Suprapubic skin (tissue), 4 donors: ENCODE measurements around the gene UNC119. TPM values are rescaled to one million over a fixed set of nuclear protein-coding genes. Genes with fewer than 3 reads are reported as not detected.
"Not testable (repeated sequence)": the region's sequence is repeated elsewhere in the genome, so short reads cannot be mapped to it uniquely, and the experiment has no call there.

Source experiments
- DNase-seq, 2 donors: peaks; one replicate each; pipeline ENCODE4 v3.0.0-alpha.2; 2019; ENCODE audit warnings: low spot score in 2 of 2
- H3K27ac ChIP-seq: fragments of 200-600 bp; sonication (generic); one replicate; pipeline ENCODE4 v1.5.1; 2019
- H3K27me3 ChIP-seq: fragments of 200-600 bp; sonication (generic); one replicate; pipeline ENCODE4 v1.5.1; 2019
- H3K36me3 ChIP-seq: fragments of 200-600 bp; sonication (generic); one replicate; pipeline ENCODE4 v1.5.1; 2019
- H3K4me1 ChIP-seq: fragments of 200-600 bp; sonication (generic); one replicate; pipeline ENCODE4 v1.5.1; 2019
- H3K4me3 ChIP-seq: fragments of 200-600 bp; sonication (generic); one replicate; pipeline ENCODE4 v1.5.1; 2019; ENCODE audit warnings: mild to moderate bottlenecking
- H3K9me3 ChIP-seq: fragments of 200-600 bp; sonication (generic); one replicate; pipeline ENCODE4 v1.5.1; 2019
- CTCF ChIP-seq, 2 donors: fragments of 200-600 bp in 1 of 2; fragments of 450-650 bp in 1 of 2; sonication (generic) in 1 of 2; IDR thresholded peaks; one replicate each; pipeline ENCODE4 v1.5.1; 2016 to 2019; ENCODE audit warnings: antibody characterized with exemption in 2 of 2, mild to moderate bottlenecking in 1 of 2, moderate library complexity in 1 of 2
- EP300 ChIP-seq: sonication (generic); formaldehyde crosslinking; IDR thresholded peaks from one replicate; pipeline ENCODE4 v1.6.1; 2017; ENCODE audit warnings: antibody characterized with exemption
- POLR2A ChIP-seq, 2 donors: fragments of 450-650 bp; IDR thresholded peaks; one replicate each; pipeline ENCODE4 v1.6.1; 2017; ENCODE audit warnings: antibody characterized with exemption in 2 of 2, mild to moderate bottlenecking in 2 of 2, moderate library complexity in 2 of 2
- POLR2AphosphoS5 ChIP-seq, 3 donors: sonication (generic); formaldehyde crosslinking; IDR thresholded peaks; one replicate each; pipeline ENCODE4 v1.6.1; 2017; ENCODE audit warnings: antibody characterized with exemption in 3 of 3
- WGBS: methylation state at CpG from one replicate; pipeline ENCODE4 v1.1.5; 2018; 5-methylcytosine and 5-hydroxymethylcytosine counted together
- total RNA-seq, 4 donors: library from RNA; depleted of rRNA; stranded (reverse); fragments of >200 nt; gene quantifications; one replicate each; pipeline ENCODE4 v1.1.0, GENCODE V29; 2016

UNC119 gene
- total RNA-seq, 4 donors from 2014 or later = 29.0 to 36.2 (median 32.6) TPM

GRCh38 chr17:28578246-28579195 lies 26.1 kb upstream of the UNC119 start:
- H3K27ac ChIP-seq = no peak overlapping the region
- H3K4me3 ChIP-seq = no peak overlapping the region
- H3K4me1 ChIP-seq = peaks cover 9% of the 10 kb centered on the region
- WGBS = 95% methylated on average over 7 of the region's 8 CpGs
- H3K9me3 ChIP-seq = no peaks in the 10 kb centered on the region
- peaks cover 21% of the 10 kb centered on the region for H3K36me3 ChIP-seq
- H3K27me3 ChIP-seq = no peaks in the 10 kb centered on the region
- DNase-seq = no peak
- TF ChIP-seq EP300 (no peak), CTCF (IDR thresholded peaks at IDR 0.05) (no peak), POLR2A (IDR thresholded peaks at IDR 0.05) (no peak), POLR2AphosphoS5 (IDR thresholded peaks at IDR 0.05) (no peak)

GRCh38 chr17:28577466-28577824 lies 25.0 kb upstream of the UNC119 start:
- 92% methylated on average over 3 of the region's 3 CpGs for WGBS
- no peak for DNase-seq
- peaks cover 12% of the 10 kb centered on the region for H3K4me1 ChIP-seq
- peaks cover 13% of the 10 kb centered on the region for H3K36me3 ChIP-seq
- H3K27me3 ChIP-seq = no peaks in the 10 kb centered on the region
- no peak overlapping the region for H3K4me3 ChIP-seq
- H3K9me3 ChIP-seq = no peaks in the 10 kb centered on the region
- no peak overlapping the region for H3K27ac ChIP-seq
- TF ChIP-seq POLR2AphosphoS5 (IDR thresholded peaks at IDR 0.05) (no peak), CTCF (IDR thresholded peaks at IDR 0.05) (no peak), POLR2A (IDR thresholded peaks at IDR 0.05) (no peak), EP300 (no peak)

- Histone ChIP-seq H3K4me3 (peak within 1 kb of the TSS; percentile 34), H3K27ac (no peak within 1 kb of the TSS), H3K36me3 (peaks cover 13% of the 10 kb centered on the region), H3K27me3 (no peaks in the 10 kb centered on the region), H3K4me1 (peaks cover 18% of the 10 kb centered on the region), H3K9me3 (no peaks in the 10 kb centered on the region)
- TF ChIP-seq POLR2A (IDR thresholded peaks at IDR 0.05) (peak in 1 of 2 donors; percentile 60), POLR2AphosphoS5 (IDR thresholded peaks at IDR 0.05) (no peak)
- WGBS = 7% methylated on average over 21 of the region's 26 CpGs
- peak; percentile 96 for DNase-seq
Observed at GRCh38 chr17:28576758-28577465, 24.5 kb upstream of the UNC119 start, which contains the start of gene ALDOC. Gene ALDOC (minus strand): TSS chr17:28576895. CDS start chr17:28575532, 1,363 bp downstream.

- peaks cover 13% of the 10 kb centered on the region for H3K36me3 ChIP-seq
- H3K27ac ChIP-seq = not testable (repeated sequence)
- 70% methylated on average over 3 of the region's 3 CpGs for WGBS
Observed at GRCh38 chr17:28576016-28576415, 23.6 kb upstream of the UNC119 start.

GRCh38 chr17:28575126-28575795 lies 22.8 kb upstream of the UNC119 start:
- DNase-seq = no peak
- H3K4me1 ChIP-seq = peaks cover 23% of the 10 kb centered on the region
- peaks cover 13% of the 10 kb centered on the region for H3K36me3 ChIP-seq
- no peaks in the 10 kb centered on the region for H3K27me3 ChIP-seq
- 90% methylated on average over 14 of the region's 14 CpGs for WGBS
- H3K27ac ChIP-seq = no peak overlapping the region
- H3K4me3 ChIP-seq = no peak overlapping the region
- no peak for TF ChIP-seq EP300
- no peak for TF ChIP-seq POLR2AphosphoS5 (IDR thresholded peaks at IDR 0.05)
- no peak for TF ChIP-seq CTCF (IDR thresholded peaks at IDR 0.05)
- no peak for TF ChIP-seq POLR2A (IDR thresholded peaks at IDR 0.05)
- no peaks in the 10 kb centered on the region for H3K9me3 ChIP-seq

More at GRCh38 chr17:28576016-28576415, 23.6 kb upstream of the UNC119 start:
- not testable (repeated sequence) for H3K27me3 ChIP-seq, H3K4me3 ChIP-seq, H3K9me3 ChIP-seq, DNase-seq
- peaks cover 19% of the 10 kb centered on the region for H3K4me1 ChIP-seq
